HEK293 (cell line): ENCODE data around the gene CTSH.

Experiments used
- EGR2 ChIP-seq: fragments of 450-650 bp; formaldehyde crosslinking; IDR thresholded peaks from 2 replicates; pipeline ENCODE4 v1.5.1; 2016; ENCODE audit warnings: low read depth, missing biosample characterization, missing genetic modification characterization
- IKZF3 ChIP-seq: fragments of 450-650 bp; IDR thresholded peaks from 2 replicates; pipeline ENCODE4 v1.5.0; 2018; ENCODE audit warnings: missing biosample characterization, mild to moderate bottlenecking, missing genetic modification characterization, moderate library complexity
- KLF10 ChIP-seq: fragments of 450-650 bp; IDR thresholded peaks from 2 replicates; pipeline ENCODE4 v1.5.1; 2018; ENCODE audit warnings: missing biosample characterization, mild to moderate bottlenecking, missing genetic modification characterization
- KLF17 ChIP-seq: fragments of 450-650 bp; formaldehyde crosslinking; IDR thresholded peaks from 2 replicates; pipeline ENCODE4 v1.5.1; 2016; ENCODE audit warnings: missing biosample characterization, missing genetic modification characterization
- PRDM2 ChIP-seq: fragments of 450-650 bp; formaldehyde crosslinking; IDR thresholded peaks from 2 replicates; pipeline ENCODE4 v1.5.1; 2016; ENCODE audit warnings: missing biosample characterization, missing genetic modification characterization, borderline replicate concordance
- SP7 ChIP-seq: fragments of 450-650 bp; formaldehyde crosslinking; IDR thresholded peaks from 2 replicates; pipeline ENCODE4 v1.5.1; 2016; ENCODE audit warnings: missing biosample characterization, missing genetic modification characterization
- TCF7L2 ChIP-seq: IDR thresholded peaks from 2 replicates; pipeline ENCODE4 v1.6.1; 2011; ENCODE audit warnings: low read depth, mild to moderate bottlenecking, inconsistent platforms, low read length, moderate library complexity, borderline replicate concordance
- ZBTB8A ChIP-seq: fragments of 450-650 bp; formaldehyde crosslinking; IDR thresholded peaks from 2 replicates; pipeline ENCODE4 v1.5.1; 2016; ENCODE audit warnings: missing biosample characterization, missing genetic modification characterization
- ZFP41 ChIP-seq: fragments of 450-650 bp; formaldehyde crosslinking; IDR thresholded peaks from 2 replicates; pipeline ENCODE4 v1.5.1; 2016; ENCODE audit warnings: missing biosample characterization, missing genetic modification characterization, borderline replicate concordance
- ZNF114 ChIP-seq: fragments of 450-650 bp; formaldehyde crosslinking; IDR thresholded peaks from 2 replicates; pipeline ENCODE4 v1.5.0; 2017; ENCODE audit warnings: missing biosample characterization, missing genetic modification characterization
- ZNF132 ChIP-seq: fragments of 450-650 bp; formaldehyde crosslinking; IDR thresholded peaks from 2 replicates; pipeline ENCODE4 v1.5.1; 2017; ENCODE audit warnings: missing biosample characterization, missing genetic modification characterization, borderline replicate concordance
- ZNF148 ChIP-seq: fragments of 450-650 bp; formaldehyde crosslinking; IDR thresholded peaks from 2 replicates; pipeline ENCODE4 v1.5.0; 2017; ENCODE audit warnings: missing biosample characterization, missing genetic modification characterization, borderline replicate concordance
- ZNF223 ChIP-seq: fragments of 450-650 bp; formaldehyde crosslinking; IDR thresholded peaks from 2 replicates; pipeline ENCODE4 v1.5.1; 2016; ENCODE audit warnings: missing biosample characterization, missing genetic modification characterization
- ZNF239 ChIP-seq: fragments of 450-650 bp; formaldehyde crosslinking; IDR thresholded peaks from 2 replicates; pipeline ENCODE4 v1.5.1; 2016; ENCODE audit warnings: missing biosample characterization, missing genetic modification characterization
- ZNF311 ChIP-seq: fragments of 450-650 bp; formaldehyde crosslinking; IDR thresholded peaks from 2 replicates; pipeline ENCODE4 v1.5.1; 2017; ENCODE audit warnings: missing biosample characterization, missing genetic modification characterization, borderline replicate concordance
- ZNF449 ChIP-seq: fragments of 450-650 bp; formaldehyde crosslinking; IDR thresholded peaks from 2 replicates; pipeline ENCODE4 v1.5.1; 2017; ENCODE audit warnings: missing biosample characterization, mild to moderate bottlenecking, missing genetic modification characterization, moderate library complexity
- ZNF747 ChIP-seq: fragments of 450-650 bp; formaldehyde crosslinking; IDR thresholded peaks from 2 replicates; pipeline ENCODE4 v1.5.1; 2016; ENCODE audit warnings: missing biosample characterization, missing genetic modification characterization
- TF ChIP-seq, protein P1 (sequence below): fragments of 450-650 bp; formaldehyde crosslinking; IDR thresholded peaks from 2 replicates; pipeline ENCODE4 v1.5.1; 2016; ENCODE audit warnings: missing biosample characterization, missing genetic modification characterization
- TF ChIP-seq, protein P2 (sequence below): fragments of 450-650 bp; IDR thresholded peaks from 2 replicates; pipeline ENCODE4 v1.5.1; 2018; ENCODE audit warnings: missing biosample characterization, missing genetic modification characterization
- TF ChIP-seq, protein P3 (sequence below): fragments of 450-650 bp; formaldehyde crosslinking; IDR thresholded peaks from 2 replicates; pipeline ENCODE4 v1.5.1; 2017; ENCODE audit warnings: missing biosample characterization, missing genetic modification characterization

CTSH gene

GRCh38 chr15:78872972-78873792 lies 71.7 kb downstream of the CTSH start (continued):
- no peak for TF ChIP-seq ZNF449 (tag by site-specific recombination)
- TF ChIP-seq ZNF239 (tag by site-specific recombination): no peak; the same call in 1 of the 2 replicates
- peak; percentile 83 for TF ChIP-seq KLF17 (tag by site-specific recombination)
- TF ChIP-seq, protein P1, sequence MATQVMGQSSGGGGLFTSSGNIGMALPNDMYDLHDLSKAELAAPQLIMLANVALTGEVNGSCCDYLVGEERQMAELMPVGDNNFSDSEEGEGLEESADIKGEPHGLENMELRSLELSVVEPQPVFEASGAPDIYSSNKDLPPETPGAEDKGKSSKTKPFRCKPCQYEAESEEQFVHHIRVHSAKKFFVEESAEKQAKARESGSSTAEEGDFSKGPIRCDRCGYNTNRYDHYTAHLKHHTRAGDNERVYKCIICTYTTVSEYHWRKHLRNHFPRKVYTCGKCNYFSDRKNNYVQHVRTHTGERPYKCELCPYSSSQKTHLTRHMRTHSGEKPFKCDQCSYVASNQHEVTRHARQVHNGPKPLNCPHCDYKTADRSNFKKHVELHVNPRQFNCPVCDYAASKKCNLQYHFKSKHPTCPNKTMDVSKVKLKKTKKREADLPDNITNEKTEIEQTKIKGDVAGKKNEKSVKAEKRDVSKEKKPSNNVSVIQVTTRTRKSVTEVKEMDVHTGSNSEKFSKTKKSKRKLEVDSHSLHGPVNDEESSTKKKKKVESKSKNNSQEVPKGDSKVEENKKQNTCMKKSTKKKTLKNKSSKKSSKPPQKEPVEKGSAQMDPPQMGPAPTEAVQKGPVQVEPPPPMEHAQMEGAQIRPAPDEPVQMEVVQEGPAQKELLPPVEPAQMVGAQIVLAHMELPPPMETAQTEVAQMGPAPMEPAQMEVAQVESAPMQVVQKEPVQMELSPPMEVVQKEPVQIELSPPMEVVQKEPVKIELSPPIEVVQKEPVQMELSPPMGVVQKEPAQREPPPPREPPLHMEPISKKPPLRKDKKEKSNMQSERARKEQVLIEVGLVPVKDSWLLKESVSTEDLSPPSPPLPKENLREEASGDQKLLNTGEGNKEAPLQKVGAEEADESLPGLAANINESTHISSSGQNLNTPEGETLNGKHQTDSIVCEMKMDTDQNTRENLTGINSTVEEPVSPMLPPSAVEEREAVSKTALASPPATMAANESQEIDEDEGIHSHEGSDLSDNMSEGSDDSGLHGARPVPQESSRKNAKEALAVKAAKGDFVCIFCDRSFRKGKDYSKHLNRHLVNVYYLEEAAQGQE (tag by site-specific recombination): no peak
- TF ChIP-seq TCF7L2: no peak
- no peak for TF ChIP-seq ZNF747 (tag by site-specific recombination)
- no peak for TF ChIP-seq ZNF114 (tag by site-specific recombination)
- peak; percentile 91 for TF ChIP-seq EGR2
- TF ChIP-seq KLF10 (tag by site-specific recombination): peak; percentile 88; the same call in 1 of the 2 replicates
- no peak; the same call in 1 of the 2 replicates for TF ChIP-seq ZNF148
- TF ChIP-seq ZFP41: no peak
- no peak for TF ChIP-seq ZNF223 (tag by site-specific recombination)
- no peak for TF ChIP-seq ZNF132 (tag by site-specific recombination)
- TF ChIP-seq, protein P2, sequence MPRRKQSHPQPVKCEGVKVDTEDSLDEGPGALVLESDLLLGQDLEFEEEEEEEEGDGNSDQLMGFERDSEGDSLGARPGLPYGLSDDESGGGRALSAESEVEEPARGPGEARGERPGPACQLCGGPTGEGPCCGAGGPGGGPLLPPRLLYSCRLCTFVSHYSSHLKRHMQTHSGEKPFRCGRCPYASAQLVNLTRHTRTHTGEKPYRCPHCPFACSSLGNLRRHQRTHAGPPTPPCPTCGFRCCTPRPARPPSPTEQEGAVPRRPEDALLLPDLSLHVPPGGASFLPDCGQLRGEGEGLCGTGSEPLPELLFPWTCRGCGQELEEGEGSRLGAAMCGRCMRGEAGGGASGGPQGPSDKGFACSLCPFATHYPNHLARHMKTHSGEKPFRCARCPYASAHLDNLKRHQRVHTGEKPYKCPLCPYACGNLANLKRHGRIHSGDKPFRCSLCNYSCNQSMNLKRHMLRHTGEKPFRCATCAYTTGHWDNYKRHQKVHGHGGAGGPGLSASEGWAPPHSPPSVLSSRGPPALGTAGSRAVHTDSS (tag by site-specific recombination): peak; percentile 71
- TF ChIP-seq IKZF3: no peak
- peak; percentile 69 for TF ChIP-seq SP7 (tag by site-specific recombination)
- peak; percentile 88 for TF ChIP-seq ZBTB8A
- TF ChIP-seq, protein P3, sequence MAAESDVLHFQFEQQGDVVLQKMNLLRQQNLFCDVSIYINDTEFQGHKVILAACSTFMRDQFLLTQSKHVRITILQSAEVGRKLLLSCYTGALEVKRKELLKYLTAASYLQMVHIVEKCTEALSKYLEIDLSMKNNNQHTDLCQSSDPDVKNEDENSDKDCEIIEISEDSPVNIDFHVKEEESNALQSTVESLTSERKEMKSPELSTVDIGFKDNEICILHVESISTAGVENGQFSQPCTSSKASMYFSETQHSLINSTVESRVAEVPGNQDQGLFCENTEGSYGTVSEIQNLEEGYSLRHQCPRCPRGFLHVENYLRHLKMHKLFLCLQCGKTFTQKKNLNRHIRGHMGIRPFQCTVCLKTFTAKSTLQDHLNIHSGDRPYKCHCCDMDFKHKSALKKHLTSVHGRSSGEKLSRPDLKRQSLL (tag by site-specific recombination): peak; percentile 73; the same call in 1 of the 2 replicates
- no peak for TF ChIP-seq ZNF311
- no peak for TF ChIP-seq PRDM2 (tag by site-specific recombination)
